HepG2 (cell line): ENCODE results near the gene CPAMD8. TPM values are rescaled to one million over a fixed set of nuclear protein-coding genes. Genes with fewer than 3 reads are reported as not detected.
A peak's percentile ranks its signal among the peaks of the same experiment; 100 is the strongest.

Experiments
- ARNT ChIP-seq: fragments of 450-650 bp; IDR thresholded peaks from 2 replicates; pipeline ENCODE4 v1.6.1; 2017
- CHCHD3 ChIP-seq: sonication (generic); formaldehyde crosslinking; IDR thresholded peaks from 2 replicates; pipeline ENCODE4 v1.8.0; 2022; ENCODE audit warnings: mild to moderate bottlenecking, missing genetic modification reagents, moderate library complexity
- ELF1 ChIP-seq: sonication (generic); formaldehyde crosslinking; IDR thresholded peaks from 2 replicates; pipeline ENCODE4 v1.4.0; 2020; ENCODE audit warnings: missing genetic modification reagents
- GABPA ChIP-seq, 2 experiments: IDR thresholded peaks; 2 replicates each; pipeline ENCODE4 v1.6.1; 2011 to 2016; ENCODE audit warnings: low read depth in 2 of 2, low read length in 1 of 2, missing biosample characterization in 1 of 2, missing genetic modification characterization in 1 of 2
- GFI1 ChIP-seq: sonication (generic); formaldehyde crosslinking; IDR thresholded peaks from 2 replicates; pipeline ENCODE4 v1.5.0; 2020; ENCODE audit warnings: missing genetic modification reagents, mild to moderate bottlenecking, borderline replicate concordance
- HIVEP1 ChIP-seq: sonication (generic); formaldehyde crosslinking; IDR thresholded peaks from 2 replicates; pipeline ENCODE4 v1.4.0; 2020; ENCODE audit warnings: mild to moderate bottlenecking, missing genetic modification reagents
- IKZF4 ChIP-seq: sonication (generic); formaldehyde crosslinking; IDR thresholded peaks from 2 replicates; pipeline ENCODE4 v1.5.1; 2020; ENCODE audit warnings: borderline replicate concordance, mild to moderate bottlenecking, low read depth, missing genetic modification reagents; ENCODE audit errors: not compliant biosample characterization
- MAF1 ChIP-seq: sonication (generic); formaldehyde crosslinking; IDR thresholded peaks from 2 replicates; pipeline ENCODE4 v1.5.0; 2020; ENCODE audit warnings: missing genetic modification reagents, borderline replicate concordance
- MTA3 ChIP-seq: sonication (generic); formaldehyde crosslinking; IDR thresholded peaks from 2 replicates; pipeline ENCODE4 v1.4.0; 2020; ENCODE audit warnings: missing genetic modification reagents
- MTF2 ChIP-seq: sonication (generic); formaldehyde crosslinking; IDR thresholded peaks from 2 replicates; pipeline ENCODE4 v1.5.0; 2020; ENCODE audit warnings: missing genetic modification reagents, borderline replicate concordance
- NBN ChIP-seq: fragments of 450-650 bp; conservative IDR thresholded peaks from 2 replicates; pipeline ENCODE4 v1.6.1; 2017
- NFATC3 ChIP-seq: sonication (generic); formaldehyde crosslinking; IDR thresholded peaks from 2 replicates; pipeline ENCODE4 v1.5.1; 2020; ENCODE audit warnings: mild to moderate bottlenecking, missing genetic modification reagents
- NFIC ChIP-seq: IDR thresholded peaks from 2 replicates; pipeline ENCODE4 v1.6.1; 2012; ENCODE audit warnings: mild to moderate bottlenecking, low read length, inconsistent platforms
- NFRKB ChIP-seq: fragments of 450-650 bp; IDR thresholded peaks from 2 replicates; pipeline ENCODE4 v1.6.1; 2017
- NR2F1 ChIP-seq, 2 experiments: fragments of 450-650 bp in 1 of 2; formaldehyde crosslinking in 1 of 2; IDR thresholded peaks; 2 replicates each; pipeline versions ENCODE4 v1.5.0 to v1.6.1; 2016 to 2020; ENCODE audit warnings: mild to moderate bottlenecking in 1 of 2, missing compliant biosample characterization in 1 of 2, missing genetic modification reagents in 1 of 2, moderate library complexity in 1 of 2
- NR2F6 ChIP-seq, 2 experiments: IDR thresholded peaks; 2 replicates each; pipeline ENCODE4 v1.6.1; 2016; ENCODE audit warnings: antibody characterized with exemption in 1 of 2, mild to moderate bottlenecking in 1 of 2
- RBM22 ChIP-seq: fragments of 200-400 bp; formaldehyde crosslinking; optimal IDR thresholded peaks from 2 replicates; pipeline ENCODE3; 2017; ENCODE audit warnings: mild to moderate bottlenecking, low read length, moderate library complexity
- SALL1 ChIP-seq: sonication (generic); formaldehyde crosslinking; IDR thresholded peaks from 2 replicates; pipeline ENCODE4 v1.8.0; 2022; ENCODE audit warnings: mild to moderate bottlenecking, missing genetic modification reagents
- XRCC5 ChIP-seq: fragments of 200-400 bp; formaldehyde crosslinking; optimal IDR thresholded peaks from 2 replicates; pipeline ENCODE3; 2017; ENCODE audit warnings: mild to moderate bottlenecking, low read length
- ZBTB21 ChIP-seq: sonication (generic); formaldehyde crosslinking; IDR thresholded peaks from 2 replicates; pipeline ENCODE4 v1.4.0; 2020; ENCODE audit warnings: missing genetic modification reagents
- ZKSCAN5 ChIP-seq: sonication (generic); formaldehyde crosslinking; IDR thresholded peaks from 2 replicates; pipeline ENCODE4 v1.5.1; 2020; ENCODE audit warnings: mild to moderate bottlenecking, missing genetic modification reagents
- ZNF20 ChIP-seq: sonication (generic); formaldehyde crosslinking; IDR thresholded peaks from 2 replicates; pipeline ENCODE4 v1.4.0; 2020; ENCODE audit warnings: mild to moderate bottlenecking, moderate library complexity, missing genetic modification reagents
- ZNF292 ChIP-seq: sonication (generic); formaldehyde crosslinking; IDR thresholded peaks from 2 replicates; pipeline ENCODE4 v1.8.1; 2022; ENCODE audit warnings: mild to moderate bottlenecking, low read depth, missing genetic modification reagents, borderline replicate concordance
- ZNF598 ChIP-seq: sonication (generic); formaldehyde crosslinking; IDR thresholded peaks from 2 replicates; pipeline ENCODE4 v1.5.1; 2020; ENCODE audit warnings: mild to moderate bottlenecking, missing genetic modification reagents, borderline replicate concordance
- ZNF781 ChIP-seq: sonication (generic); formaldehyde crosslinking; IDR thresholded peaks from 2 replicates; pipeline ENCODE4 v1.5.1; 2020; ENCODE audit warnings: borderline replicate concordance, mild to moderate bottlenecking, missing genetic modification reagents; ENCODE audit errors: not compliant biosample characterization
- ZNF878 ChIP-seq: sonication (generic); formaldehyde crosslinking; IDR thresholded peaks from 2 replicates; pipeline ENCODE4 v1.8.1; 2023; ENCODE audit warnings: mild to moderate bottlenecking, missing genetic modification reagents, moderate library complexity
- polyA plus RNA-seq, 8 experiments: library from polyadenylated mRNA; depleted of rRNA in 3 of 8; stranded (reverse) in 7 of 8; unstranded in 1 of 8; fragments of >200 nt; fragmentation: Illumina TruSeq in 4 of 8; extraction: Trizol in 4 of 8; gene quantifications; 2 replicates each; pipeline versions ENCODE4 v1.2.1 to v1.2.3, GENCODE V29; 2011 to 2016; ENCODE audit warnings: low read depth in 4 of 8, missing spikeins in 1 of 8, mixed read lengths in 1 of 8; ENCODE audit not compliant: insufficient read depth in 1 of 8
- total RNA-seq, 5 experiments: library from RNA; depleted of rRNA; stranded (reverse); fragments of >200 nt; fragmentation: Illumina TruSeq; extraction: Trizol; gene quantifications; 2 replicates each; pipeline ENCODE4 v1.2.3, GENCODE V29; 2016; ENCODE audit warnings: low read depth in 1 of 5
- TF ChIP-seq, protein P1 (sequence below): fragments of 450-650 bp; IDR thresholded peaks from 2 replicates; pipeline ENCODE4 v1.6.1; 2016
- TF ChIP-seq, protein P2 (sequence below): sonication (generic); formaldehyde crosslinking; IDR thresholded peaks from 2 replicates; pipeline ENCODE4 v1.9.0; 2021; ENCODE audit warnings: missing genetic modification reagents, borderline replicate concordance
- TF ChIP-seq, protein P3 (sequence below): IDR thresholded peaks from 2 replicates; pipeline ENCODE4 v1.6.1; 2016

The CPAMD8 gene
- total and polyA plus RNA-seq, 2 of the 13 experiments (the other 11 are each of a cell fraction or from before 2014, with no cell fraction given): 0.29 to 0.34 TPM

DNA sequence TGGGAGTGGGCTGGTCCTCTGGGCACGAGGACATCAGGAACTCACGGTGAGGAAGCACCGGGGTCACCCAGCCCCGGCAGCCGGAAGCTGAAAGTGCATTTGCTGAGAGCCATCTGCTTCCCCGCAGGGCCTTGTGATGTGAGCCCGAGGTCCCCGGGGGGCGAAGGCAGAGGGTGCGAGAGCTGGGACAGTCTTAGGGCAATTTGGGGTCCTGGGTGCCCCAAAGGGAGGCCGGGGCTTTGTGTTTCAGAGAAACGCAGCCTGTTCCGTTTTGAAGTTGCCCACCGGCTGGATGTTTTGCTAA, 133.0 kb downstream of the CPAMD8 start (continued):
- TF ChIP-seq, protein P1, sequence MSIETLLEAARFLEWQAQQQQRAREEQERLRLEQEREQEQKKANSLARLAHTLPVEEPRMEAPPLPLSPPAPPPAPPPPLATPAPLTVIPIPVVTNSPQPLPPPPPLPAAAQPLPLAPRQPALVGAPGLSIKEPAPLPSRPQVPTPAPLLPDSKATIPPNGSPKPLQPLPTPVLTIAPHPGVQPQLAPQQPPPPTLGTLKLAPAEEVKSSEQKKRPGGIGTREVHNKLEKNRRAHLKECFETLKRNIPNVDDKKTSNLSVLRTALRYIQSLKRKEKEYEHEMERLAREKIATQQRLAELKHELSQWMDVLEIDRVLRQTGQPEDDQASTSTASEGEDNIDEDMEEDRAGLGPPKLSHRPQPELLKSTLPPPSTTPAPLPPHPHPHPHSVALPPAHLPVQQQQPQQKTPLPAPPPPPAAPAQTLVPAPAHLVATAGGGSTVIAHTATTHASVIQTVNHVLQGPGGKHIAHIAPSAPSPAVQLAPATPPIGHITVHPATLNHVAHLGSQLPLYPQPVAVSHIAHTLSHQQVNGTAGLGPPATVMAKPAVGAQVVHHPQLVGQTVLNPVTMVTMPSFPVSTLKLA: no peak
- TF ChIP-seq HIVEP1 (CRISPR knock-in tag) (no peak), ZNF598 (CRISPR knock-in tag) (no peak), NR2F1 (CRISPR knock-in tag; IDR thresholded peaks at IDR 0.05) (no peak), MTF2 (CRISPR knock-in tag) (no peak), NR2F6 (IDR thresholded peaks at IDR 0.05) (no peak), NR2F6 (CRISPR knock-in tag; IDR thresholded peaks at IDR 0.05) (0 out of 2 replicates have a peak, but pooled peaks have one; percentile 8), SALL1 (CRISPR knock-in tag) (0 out of 2 replicates have a peak, but pooled peaks have one; percentile 34), ZKSCAN5 (CRISPR knock-in tag) (no peak), ZNF878 (CRISPR knock-in tag) (no peak), ZNF20 (CRISPR knock-in tag) (no peak), ELF1 (CRISPR knock-in tag) (0 out of 2 replicates have a peak, but pooled peaks have one; percentile 19), NFIC (no peak), ZNF292 (no peak), GABPA (IDR thresholded peaks at IDR 0.05; ENCODE audit: low read depth, low read length) (no peak), GABPA (CRISPR knock-in tag; IDR thresholded peaks at IDR 0.05; ENCODE audit: low read depth) (peak; percentile 48; the same call in 1 of the 2 replicates), ZNF781 (CRISPR knock-in tag) (no peak), CHCHD3 (CRISPR knock-in tag) (no peak), XRCC5 (no peak), MAF1 (CRISPR knock-in tag) (no peak), IKZF4 (CRISPR knock-in tag) (no peak), MTA3 (CRISPR knock-in tag) (no peak), NFATC3 (no peak), NBN (no peak), GFI1 (CRISPR knock-in tag) (no peak), NFRKB (no peak), ARNT (no peak), ZBTB21 (CRISPR knock-in tag) (no peak), RBM22 (no peak)
- TF ChIP-seq, protein P2, sequence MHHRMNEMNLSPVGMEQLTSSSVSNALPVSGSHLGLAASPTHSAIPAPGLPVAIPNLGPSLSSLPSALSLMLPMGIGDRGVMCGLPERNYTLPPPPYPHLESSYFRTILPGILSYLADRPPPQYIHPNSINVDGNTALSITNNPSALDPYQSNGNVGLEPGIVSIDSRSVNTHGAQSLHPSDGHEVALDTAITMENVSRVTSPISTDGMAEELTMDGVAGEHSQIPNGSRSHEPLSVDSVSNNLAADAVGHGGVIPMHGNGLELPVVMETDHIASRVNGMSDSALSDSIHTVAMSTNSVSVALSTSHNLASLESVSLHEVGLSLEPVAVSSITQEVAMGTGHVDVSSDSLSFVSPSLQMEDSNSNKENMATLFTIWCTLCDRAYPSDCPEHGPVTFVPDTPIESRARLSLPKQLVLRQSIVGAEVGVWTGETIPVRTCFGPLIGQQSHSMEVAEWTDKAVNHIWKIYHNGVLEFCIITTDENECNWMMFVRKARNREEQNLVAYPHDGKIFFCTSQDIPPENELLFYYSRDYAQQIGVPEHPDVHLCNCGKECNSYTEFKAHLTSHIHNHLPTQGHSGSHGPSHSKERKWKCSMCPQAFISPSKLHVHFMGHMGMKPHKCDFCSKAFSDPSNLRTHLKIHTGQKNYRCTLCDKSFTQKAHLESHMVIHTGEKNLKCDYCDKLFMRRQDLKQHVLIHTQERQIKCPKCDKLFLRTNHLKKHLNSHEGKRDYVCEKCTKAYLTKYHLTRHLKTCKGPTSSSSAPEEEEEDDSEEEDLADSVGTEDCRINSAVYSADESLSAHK (CRISPR knock-in tag): no peak
- TF ChIP-seq, protein P3, sequence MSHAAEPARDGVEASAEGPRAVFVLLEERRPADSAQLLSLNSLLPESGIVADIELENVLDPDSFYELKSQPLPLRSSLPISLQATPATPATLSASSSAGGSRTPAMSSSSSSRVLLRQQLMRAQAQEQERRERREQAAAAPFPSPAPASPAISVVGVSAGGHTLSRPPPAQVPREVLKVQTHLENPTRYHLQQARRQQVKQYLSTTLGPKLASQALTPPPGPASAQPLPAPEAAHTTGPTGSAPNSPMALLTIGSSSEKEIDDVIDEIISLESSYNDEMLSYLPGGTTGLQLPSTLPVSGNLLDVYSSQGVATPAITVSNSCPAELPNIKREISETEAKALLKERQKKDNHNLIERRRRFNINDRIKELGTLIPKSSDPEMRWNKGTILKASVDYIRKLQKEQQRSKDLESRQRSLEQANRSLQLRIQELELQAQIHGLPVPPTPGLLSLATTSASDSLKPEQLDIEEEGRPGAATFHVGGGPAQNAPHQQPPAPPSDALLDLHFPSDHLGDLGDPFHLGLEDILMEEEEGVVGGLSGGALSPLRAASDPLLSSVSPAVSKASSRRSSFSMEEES (CRISPR knock-in tag): 0 out of 2 replicates have a peak, but pooled peaks have one; percentile 34
